B cell (primary cell): ENCODE data around the gene ECHDC1.
A peak's percentile ranks its signal among the peaks of the same experiment; 100 is the strongest.

ENCODE experiments used
- CTCF ChIP-seq: fragments of 200-600 bp; IDR thresholded peaks from one replicate; pipeline ENCODE4 v1.8.0; 2022; ENCODE audit warnings: antibody characterized with exemption, mild to moderate bottlenecking
- EZH2 ChIP-seq: IDR thresholded peaks from 2 replicates; pipeline ENCODE4 v1.6.1; 2012; ENCODE audit warnings: borderline replicate concordance, low read depth, mild to moderate bottlenecking, moderate library complexity, low read length; ENCODE audit not compliant: insufficient read depth, poor library complexity, severe bottlenecking

GRCh38 chr6:127266178-127266891 lies 77.1 kb downstream of the ECHDC1 start, which contains the start of gene RNF146:
- peak; percentile 76 for TF ChIP-seq CTCF
- TF ChIP-seq EZH2, result no peak
